ENCODE data around the gene MFAP3L. TPM values are rescaled to one million over a fixed set of nuclear protein-coding genes. Genes with fewer than 3 reads are reported as not detected.

The MFAP3L gene
- total RNA-seq, 1 experiment from 2014 or later, result 6.8 TPM

- BruUV-seq (replicated peaks), result no TSS peak
- Mint-ChIP-seq H3K36me3 (ENCODE audit: insufficient read depth, unreplicated experiment) (no peaks in the 10 kb centered on the region), H3K27ac (ENCODE audit: unreplicated experiment) (no peak overlapping the region), H3K27me3 (ENCODE audit: unreplicated experiment) (no peaks in the 10 kb centered on the region), H3K4me1 (ENCODE audit: low read depth, unreplicated experiment) (no peaks in the 10 kb centered on the region), H3K4me3 (ENCODE audit: low read depth, unreplicated experiment) (no peak overlapping the region), H3K9me3 (ENCODE audit: low read depth, unreplicated experiment) (no peaks in the 10 kb centered on the region)
- no peak for DNase-seq
- intact Hi-C loops (cut with micrococcal nuclease; ENCODE audit: unreplicated experiment), result no loop called here
- no peak for TF ChIP-seq CTCF (IDR thresholded peaks at IDR 0.05; ENCODE audit: unreplicated experiment)
- CTCF ChIA-PET, result no interaction called here
These were observed 11.7 kb downstream of the MFAP3L start for GRCh38 chr4:170014359-170015011.

- no peak for DNase-seq
- BruUV-seq (replicated peaks), result no TSS peak
These were observed 13.6 kb downstream of the MFAP3L start for GRCh38 chr4:170012629-170012958.

GRCh38 chr4:170011921-170012628, 14.1 kb downstream of the MFAP3L start:
- Mint-ChIP-seq H3K36me3 (ENCODE audit: insufficient read depth, unreplicated experiment) (no peaks in the 10 kb centered on the region), H3K4me1 (ENCODE audit: low read depth, unreplicated experiment) (no peaks in the 10 kb centered on the region), H3K9me3 (ENCODE audit: low read depth, unreplicated experiment) (no peaks in the 10 kb centered on the region), H3K4me3 (ENCODE audit: low read depth, unreplicated experiment) (no peak overlapping the region), H3K27ac (ENCODE audit: unreplicated experiment) (no peak overlapping the region), H3K27me3 (ENCODE audit: unreplicated experiment) (no peaks in the 10 kb centered on the region)
- CTCF ChIA-PET, result no interaction called here
- DNase-seq, result no peak
- no peak for TF ChIP-seq CTCF (IDR thresholded peaks at IDR 0.05; ENCODE audit: unreplicated experiment)
- BruUV-seq (replicated peaks), result no TSS peak
- intact Hi-C loops (cut with micrococcal nuclease; ENCODE audit: unreplicated experiment), result no loop called here

More at GRCh38 chr4:170012629-170012958, 13.6 kb downstream of the MFAP3L start:
- Mint-ChIP-seq H3K9me3 (ENCODE audit: low read depth, unreplicated experiment) (no peaks in the 10 kb centered on the region), H3K36me3 (ENCODE audit: insufficient read depth, unreplicated experiment) (no peaks in the 10 kb centered on the region), H3K27ac (ENCODE audit: unreplicated experiment) (no peak overlapping the region), H3K4me1 (ENCODE audit: low read depth, unreplicated experiment) (no peaks in the 10 kb centered on the region), H3K4me3 (ENCODE audit: low read depth, unreplicated experiment) (no peak overlapping the region), H3K27me3 (ENCODE audit: unreplicated experiment) (no peaks in the 10 kb centered on the region)
- CTCF ChIA-PET, result no interaction called here
- intact Hi-C loops (cut with micrococcal nuclease; ENCODE audit: unreplicated experiment), result no loop called here
- TF ChIP-seq CTCF (IDR thresholded peaks at IDR 0.05; ENCODE audit: unreplicated experiment), result no peak

- Mint-ChIP-seq H3K9me3 (ENCODE audit: low read depth, unreplicated experiment) (no peaks in the 10 kb centered on the region), H3K27me3 (ENCODE audit: unreplicated experiment) (no peaks in the 10 kb centered on the region), H3K4me1 (ENCODE audit: low read depth, unreplicated experiment) (no peaks in the 10 kb centered on the region), H3K27ac (ENCODE audit: unreplicated experiment) (no peak overlapping the region), H3K36me3 (ENCODE audit: insufficient read depth, unreplicated experiment) (no peaks in the 10 kb centered on the region), H3K4me3 (ENCODE audit: low read depth, unreplicated experiment) (no peak overlapping the region)
- intact Hi-C loops (cut with micrococcal nuclease; ENCODE audit: unreplicated experiment), result loop anchor here (2.0 to 10.0 kb wide), 2 partner anchors 104 to 198 kb away; no protein-coding TSS in a partner anchor
- no TSS peak for BruUV-seq (replicated peaks)
- DNase-seq, result no peak
- TF ChIP-seq CTCF (IDR thresholded peaks at IDR 0.05; ENCODE audit: unreplicated experiment), result no peak
- CTCF ChIA-PET, result interaction anchor here (0.7 to 1.5 kb wide), 4 partner anchors 17 to 199 kb away, joined by 3 to 13 read pairs (median 4); no protein-coding TSS in a partner anchor
These were observed 16.9 kb downstream of the MFAP3L start for GRCh38 chr4:170009291-170009690.

All from Calu3 (cell line).